Choroid plexus epithelial cell (primary cell): ENCODE data around the gene CCDC191.

ENCODE experiments used
- DNase-seq: peaks from one replicate; pipeline ENCODE4 v3.0.0-alpha.2; 2010; ENCODE audit warnings: low read depth
- H3K4me3 ChIP-seq: 2 replicates; pipeline ENCODE4 v1.5.1; 2011; ENCODE audit warnings: low read depth, mild to moderate bottlenecking, control low read depth, low read length, moderate library complexity
- TF ChIP-seq, protein P1 (sequence below): conservative IDR thresholded peaks from 2 replicates; pipeline ENCODE4 v1.5.1; 2011; ENCODE audit warnings: low read depth, mild to moderate bottlenecking, control low read depth, inconsistent platforms, low read length, moderate library complexity

Gene CCDC191

GRCh38 chr3:114093596-114093995 lies 37.3 kb upstream of the CCDC191 start:
- DNase-seq: peak; percentile 88
- no peak overlapping the region for H3K4me3 ChIP-seq
- TF ChIP-seq, protein P1, sequence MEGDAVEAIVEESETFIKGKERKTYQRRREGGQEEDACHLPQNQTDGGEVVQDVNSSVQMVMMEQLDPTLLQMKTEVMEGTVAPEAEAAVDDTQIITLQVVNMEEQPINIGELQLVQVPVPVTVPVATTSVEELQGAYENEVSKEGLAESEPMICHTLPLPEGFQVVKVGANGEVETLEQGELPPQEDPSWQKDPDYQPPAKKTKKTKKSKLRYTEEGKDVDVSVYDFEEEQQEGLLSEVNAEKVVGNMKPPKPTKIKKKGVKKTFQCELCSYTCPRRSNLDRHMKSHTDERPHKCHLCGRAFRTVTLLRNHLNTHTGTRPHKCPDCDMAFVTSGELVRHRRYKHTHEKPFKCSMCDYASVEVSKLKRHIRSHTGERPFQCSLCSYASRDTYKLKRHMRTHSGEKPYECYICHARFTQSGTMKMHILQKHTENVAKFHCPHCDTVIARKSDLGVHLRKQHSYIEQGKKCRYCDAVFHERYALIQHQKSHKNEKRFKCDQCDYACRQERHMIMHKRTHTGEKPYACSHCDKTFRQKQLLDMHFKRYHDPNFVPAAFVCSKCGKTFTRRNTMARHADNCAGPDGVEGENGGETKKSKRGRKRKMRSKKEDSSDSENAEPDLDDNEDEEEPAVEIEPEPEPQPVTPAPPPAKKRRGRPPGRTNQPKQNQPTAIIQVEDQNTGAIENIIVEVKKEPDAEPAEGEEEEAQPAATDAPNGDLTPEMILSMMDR: no peak

GRCh38 chr3:114093016-114093380 lies 36.7 kb upstream of the CCDC191 start:
- TF ChIP-seq, protein P1: no peak
- no peak for DNase-seq
- H3K4me3 ChIP-seq: no peak overlapping the region

DNA sequence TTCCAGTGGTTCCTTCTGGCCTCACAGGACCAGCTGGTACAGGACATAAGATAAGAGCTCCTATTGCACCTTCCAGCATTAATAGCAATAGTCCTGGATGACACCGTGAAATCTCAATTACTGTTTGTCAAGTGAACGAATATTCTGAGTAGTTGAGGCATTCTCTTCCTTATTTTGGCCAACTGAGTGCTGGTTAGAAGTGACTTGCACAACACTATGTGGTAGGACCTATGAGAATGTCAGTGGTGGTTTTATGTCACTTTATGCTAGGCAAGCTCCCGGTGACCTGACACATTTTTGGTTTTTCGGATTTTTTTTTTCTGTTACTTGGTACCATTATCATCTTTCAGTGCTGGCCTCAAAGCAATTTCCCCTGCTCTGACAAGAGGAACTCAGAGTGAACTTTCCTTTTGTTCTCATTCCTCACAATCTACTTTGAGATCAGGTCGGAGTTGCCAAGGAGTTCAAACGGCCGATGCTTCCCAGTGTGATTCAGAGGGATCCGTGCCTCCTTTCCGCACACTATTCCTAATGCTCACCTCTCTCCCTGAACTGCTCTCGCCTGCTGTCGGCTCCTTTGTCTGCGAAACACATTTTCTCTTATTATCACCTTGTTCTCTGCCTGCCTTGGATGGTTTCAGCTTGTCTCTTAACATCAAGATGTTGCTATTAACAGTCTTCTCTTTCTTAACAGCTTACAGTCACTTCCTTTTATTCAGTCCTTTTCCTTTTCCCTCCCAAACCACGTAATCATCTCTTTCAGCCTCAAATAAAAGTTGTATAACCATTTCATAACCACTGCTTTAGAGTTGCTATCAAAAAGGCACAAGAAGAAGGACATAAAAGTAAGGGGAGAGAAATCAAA lies 36.1 kb upstream of the CCDC191 start:
- no peak for DNase-seq
- TF ChIP-seq, protein P1: no peak
- H3K4me3 ChIP-seq: peak overlapping the region; percentile 6

DNA sequence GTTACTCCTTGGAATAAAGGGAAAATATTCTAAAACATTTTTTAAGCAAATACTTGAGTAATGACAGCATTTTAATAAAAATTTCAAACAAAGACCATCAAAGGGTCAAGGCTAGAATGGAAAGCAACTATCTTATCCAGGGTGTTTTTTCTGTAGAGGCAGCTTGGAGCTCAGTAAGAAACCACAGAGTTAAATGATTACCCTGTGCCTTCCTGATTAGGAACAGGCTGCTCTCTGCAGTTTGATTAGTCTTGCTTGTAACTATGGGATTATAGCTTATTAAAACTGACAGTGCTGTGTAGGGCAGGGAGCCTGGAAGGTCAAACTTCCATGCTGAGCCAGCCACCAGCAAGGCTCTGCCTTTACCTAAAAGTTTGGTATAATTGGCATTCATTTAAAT lies 33.3 kb upstream of the CCDC191 start:
- DNase-seq: no peak
- no peak overlapping the region for H3K4me3 ChIP-seq
- TF ChIP-seq, protein P1: no peak

- H3K4me3 ChIP-seq: no peak overlapping the region
- TF ChIP-seq, protein P1: no peak
- no peak for DNase-seq
Measured at GRCh38 chr3:114086356-114086755, 30.0 kb upstream of the CCDC191 start.

GRCh38 chr3:114083112-114083511 lies 26.8 kb upstream of the CCDC191 start:
- no peak overlapping the region for H3K4me3 ChIP-seq
- TF ChIP-seq, protein P1: no peak
- DNase-seq: no peak

- H3K4me3 ChIP-seq: no peak overlapping the region
- peak; percentile 35 for DNase-seq
- TF ChIP-seq, protein P1: no peak
Measured at GRCh38 chr3:114081037-114081436, 24.7 kb upstream of the CCDC191 start.
